Osteocyte (in vitro differentiated cells): Measurements from ENCODE around the gene EXOC4. TPM values are rescaled to one million over a fixed set of nuclear protein-coding genes. Genes with fewer than 3 reads are reported as not detected.

Source experiments
- DNase-seq: peaks from one replicate; pipeline ENCODE4 v3.0.0; 2021; ENCODE audit warnings: mixed read lengths; ENCODE audit not compliant: unreplicated experiment; ENCODE audit errors: extremely low spot score
- H3K27ac Mint-ChIP-seq: one replicate; pipeline ENCODE4 v1.8.0; 2021; ENCODE audit warnings: mild to moderate bottlenecking, mixed read lengths; ENCODE audit not compliant: unreplicated experiment
- H3K27me3 Mint-ChIP-seq: one replicate; pipeline ENCODE4 v1.8.0; 2021; ENCODE audit warnings: mixed read lengths; ENCODE audit not compliant: unreplicated experiment
- H3K36me3 Mint-ChIP-seq: one replicate; pipeline ENCODE4 v1.8.0; 2021; ENCODE audit warnings: mixed read lengths; ENCODE audit not compliant: unreplicated experiment
- H3K4me1 Mint-ChIP-seq: one replicate; pipeline ENCODE4 v1.8.0; 2021; ENCODE audit warnings: mixed read lengths; ENCODE audit not compliant: unreplicated experiment
- H3K4me3 Mint-ChIP-seq: one replicate; pipeline ENCODE4 v1.8.0; 2021; ENCODE audit warnings: mild to moderate bottlenecking, moderate library complexity, mixed read lengths; ENCODE audit not compliant: unreplicated experiment
- H3K9me3 Mint-ChIP-seq: one replicate; pipeline ENCODE4 v1.8.0; 2021; ENCODE audit warnings: mixed read lengths; ENCODE audit not compliant: unreplicated experiment
- total RNA-seq: library from RNA; stranded (reverse); gene quantifications from 2 replicates; pipeline ENCODE4 v1.2.1, GENCODE V29; 2021
- TF ChIP-seq, protein P1 (sequence below): fragments of 200-600 bp; sonication (generic); IDR thresholded peaks from 2 replicates; pipeline ENCODE4 v1.5.0; 2021; ENCODE audit warnings: antibody characterized with exemption, mild to moderate bottlenecking, moderate library complexity

The EXOC4 gene
- total RNA-seq, 1 donor from 2014 or later = 99.9 TPM

GRCh38 chr7:133428876-133429275 lies 176.0 kb downstream of the EXOC4 start:
- DNase-seq = no peak
- Mint-ChIP-seq H3K4me3 (no peak overlapping the region), H3K36me3 (peaks cover 9% of the 10 kb centered on the region)

DNA sequence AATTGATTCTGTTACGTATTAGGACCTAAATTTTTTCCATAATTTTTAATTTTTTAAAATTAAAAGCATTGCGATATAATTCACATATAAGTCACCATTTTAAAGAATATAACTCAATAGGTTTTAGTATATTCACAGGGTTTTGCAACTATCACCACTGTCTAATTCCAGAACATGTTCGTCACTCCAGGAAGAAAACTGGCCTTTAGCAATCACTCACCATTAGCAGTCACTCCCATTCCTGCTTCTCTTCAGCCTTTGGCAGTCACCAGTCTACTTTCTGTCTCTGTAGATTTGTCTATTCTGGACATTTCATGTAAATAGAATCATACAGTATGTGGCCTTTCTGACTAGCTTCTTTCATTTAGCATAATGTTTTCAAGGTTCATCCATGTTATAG lies 176.5 kb downstream of the EXOC4 start:
- Mint-ChIP-seq H3K9me3 (no peaks in the 10 kb centered on the region), H3K4me3 (no peak overlapping the region), H3K4me1 (peaks cover 7% of the 10 kb centered on the region), H3K27me3 (no peaks in the 10 kb centered on the region), H3K36me3 (peaks cover 9% of the 10 kb centered on the region), H3K27ac (no peak overlapping the region)
- TF ChIP-seq, protein P1, sequence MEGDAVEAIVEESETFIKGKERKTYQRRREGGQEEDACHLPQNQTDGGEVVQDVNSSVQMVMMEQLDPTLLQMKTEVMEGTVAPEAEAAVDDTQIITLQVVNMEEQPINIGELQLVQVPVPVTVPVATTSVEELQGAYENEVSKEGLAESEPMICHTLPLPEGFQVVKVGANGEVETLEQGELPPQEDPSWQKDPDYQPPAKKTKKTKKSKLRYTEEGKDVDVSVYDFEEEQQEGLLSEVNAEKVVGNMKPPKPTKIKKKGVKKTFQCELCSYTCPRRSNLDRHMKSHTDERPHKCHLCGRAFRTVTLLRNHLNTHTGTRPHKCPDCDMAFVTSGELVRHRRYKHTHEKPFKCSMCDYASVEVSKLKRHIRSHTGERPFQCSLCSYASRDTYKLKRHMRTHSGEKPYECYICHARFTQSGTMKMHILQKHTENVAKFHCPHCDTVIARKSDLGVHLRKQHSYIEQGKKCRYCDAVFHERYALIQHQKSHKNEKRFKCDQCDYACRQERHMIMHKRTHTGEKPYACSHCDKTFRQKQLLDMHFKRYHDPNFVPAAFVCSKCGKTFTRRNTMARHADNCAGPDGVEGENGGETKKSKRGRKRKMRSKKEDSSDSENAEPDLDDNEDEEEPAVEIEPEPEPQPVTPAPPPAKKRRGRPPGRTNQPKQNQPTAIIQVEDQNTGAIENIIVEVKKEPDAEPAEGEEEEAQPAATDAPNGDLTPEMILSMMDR = no peak
- no peak for DNase-seq

More at GRCh38 chr7:133428876-133429275, 176.0 kb downstream of the EXOC4 start:
- H3K9me3 Mint-ChIP-seq = no peaks in the 10 kb centered on the region
- H3K27ac Mint-ChIP-seq = no peak overlapping the region
- TF ChIP-seq, protein P1 = no peak
- H3K4me1 Mint-ChIP-seq = peaks cover 2% of the 10 kb centered on the region
- no peaks in the 10 kb centered on the region for H3K27me3 Mint-ChIP-seq

GRCh38 chr7:133431134-133431724 lies 178.4 kb downstream of the EXOC4 start:
- Mint-ChIP-seq H3K36me3 (no peaks in the 10 kb centered on the region), H3K4me1 (peaks cover 26% of the 10 kb centered on the region), H3K9me3 (no peaks in the 10 kb centered on the region), H3K27ac (no peak overlapping the region), H3K27me3 (no peaks in the 10 kb centered on the region), H3K4me3 (no peak overlapping the region)
- DNase-seq = no peak
- TF ChIP-seq, protein P1 = no peak

- H3K36me3 Mint-ChIP-seq = no peaks in the 10 kb centered on the region
- H3K27ac Mint-ChIP-seq = no peak overlapping the region
- no peak for DNase-seq
- H3K9me3 Mint-ChIP-seq = peaks cover 7% of the 10 kb centered on the region
- no peak overlapping the region for H3K4me3 Mint-ChIP-seq
- TF ChIP-seq, protein P1 = no peak
- H3K4me1 Mint-ChIP-seq = peaks cover 37% of the 10 kb centered on the region
- no peaks in the 10 kb centered on the region for H3K27me3 Mint-ChIP-seq
These were observed 180.4 kb downstream of the EXOC4 start for GRCh38 chr7:133433165-133433812.

DNA sequence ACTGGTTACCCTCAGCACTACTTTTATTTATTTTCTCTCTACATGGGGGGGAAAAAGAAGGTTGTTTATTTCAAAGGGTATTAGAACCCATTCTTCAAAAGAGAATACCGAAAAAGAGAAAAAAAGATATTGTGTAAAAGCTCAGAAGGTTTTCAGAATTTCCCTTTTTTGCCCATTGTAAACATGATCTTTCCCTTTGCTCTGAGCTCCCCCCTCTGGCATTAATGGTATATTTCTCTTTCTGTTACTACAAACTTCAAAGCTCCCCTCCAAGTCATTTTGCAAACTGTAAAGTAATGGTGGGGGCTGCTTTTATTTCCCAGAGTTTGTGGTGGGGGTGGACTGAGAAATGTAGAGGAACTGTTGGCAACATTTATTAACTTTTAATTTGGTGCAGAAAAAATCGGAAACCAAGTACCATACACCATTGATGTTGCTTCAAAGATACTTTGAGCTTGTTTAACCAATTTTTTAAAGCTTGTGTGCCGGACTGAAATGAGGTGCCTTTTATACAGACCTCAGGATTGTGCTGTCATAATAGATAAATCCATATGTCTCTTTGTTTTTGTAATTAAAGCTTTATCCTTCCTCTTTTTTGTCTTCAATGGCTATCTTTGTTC lies 181.5 kb downstream of the EXOC4 start:
- DNase-seq = no peak
- H3K27ac Mint-ChIP-seq = peak overlapping the region; percentile 33
- peaks cover 35% of the 10 kb centered on the region for H3K4me1 Mint-ChIP-seq

More for the DNA sequence above, 181.5 kb downstream of the EXOC4 start:
- TF ChIP-seq, protein P1 = peak; percentile 70
- Mint-ChIP-seq H3K9me3 (peaks cover 9% of the 10 kb centered on the region), H3K4me3 (no peak overlapping the region), H3K27me3 (no peaks in the 10 kb centered on the region), H3K36me3 (peaks cover 3% of the 10 kb centered on the region)
